CD8-positive, alpha-beta T cell (primary cell): ENCODE results near the gene A2ML1. TPM values are rescaled to one million over a fixed set of nuclear protein-coding genes. Genes with fewer than 3 reads are reported as not detected.

Source experiments
- total RNA-seq, 46 experiments: library from RNA in 2 of 46; stranded (reverse) in 2 of 46; gene quantifications; one replicate each; pipeline ENCODE4 v1.2.3 and lab custom pipeline; 2021 to 2026

The A2ML1 gene
- total RNA-seq, 2 experiments from 2014 or later, result not detected

Other genes with a start within 250 kb of the A2ML1 start
- gene AICDA, start 209.8 kb upstream of the A2ML1 start, total RNA-seq, result not detected
- gene MFAP5, start 159.8 kb upstream of the A2ML1 start, total RNA-seq, result not detected
- gene RIMKLB, start 124.6 kb upstream of the A2ML1 start, total RNA-seq, result 10 to 100 TPM; 10.1 to 12.2 TPM
- gene PHC1, start 91.9 kb downstream of the A2ML1 start, total RNA-seq, result 10 to 100 TPM; 36.3 to 41.0 TPM
- 10 to 100 TPM; 43.1 to 43.7 TPM for gene M6PR, start 127.0 kb downstream of the A2ML1 start, total RNA-seq
- gene KLRG1, start 166.9 kb downstream of the A2ML1 start, total RNA-seq, result 10 to 100 TPM; 13.8 to 17.7 TPM